ENCODE results near the gene HERC2.
"Not testable (repeated sequence)": the region's sequence is repeated elsewhere in the genome, so short reads cannot be mapped to it uniquely, and the experiment has no call there.

The HERC2 gene

DNA sequence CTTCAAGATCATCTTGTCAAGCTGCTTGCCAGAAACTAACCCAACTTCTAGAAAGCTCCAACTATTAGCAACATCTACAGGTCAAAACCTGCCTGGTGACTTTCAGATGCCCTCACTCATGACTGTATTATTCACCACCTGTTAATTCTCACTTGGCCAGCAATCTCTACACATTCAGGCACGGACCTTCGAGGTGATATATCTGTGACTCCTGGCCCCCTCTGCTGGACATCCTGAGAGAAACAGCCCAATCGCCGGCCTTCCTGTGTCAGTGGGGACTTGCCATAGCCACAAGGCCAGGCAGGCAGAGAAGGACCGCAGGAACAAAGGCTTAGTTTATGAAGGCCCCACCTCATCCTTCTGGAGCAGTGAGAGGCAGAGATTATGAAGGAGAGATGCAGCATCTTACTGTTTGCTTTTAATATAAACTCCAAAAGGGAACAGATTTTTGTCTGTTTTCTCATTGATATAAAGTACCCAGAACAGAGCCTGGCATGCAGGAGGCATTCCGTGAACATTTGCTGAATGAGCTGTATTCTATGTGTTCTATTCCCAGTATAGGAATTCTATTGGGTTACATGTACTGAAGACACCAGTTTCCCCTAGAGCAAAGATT lies 198.5 kb downstream of the HERC2 start:
- no peaks in the 10 kb centered on the region for H3K27me3 ChIP-seq (ENCODE audit: control insufficient read depth, insufficient read depth, low read length)
- no peak overlapping the region for H3K9ac ChIP-seq (ENCODE audit: low read depth, low read length)
- H3K36me3 ChIP-seq (ENCODE audit: insufficient read depth, low read length) = peaks cover 53% of the 10 kb centered on the region
- H3K4me2 ChIP-seq (ENCODE audit: low read length) = no peak overlapping the region
- no peak overlapping the region for H3K4me3 ChIP-seq (ENCODE audit: low read length)
- peaks cover 21% of the 10 kb centered on the region for H3K4me1 ChIP-seq (ENCODE audit: control insufficient read depth, insufficient read depth, low read length)
- H3K9me3 ChIP-seq (replicated peaks; ENCODE audit: low read length) = no peaks in the 10 kb centered on the region

DNA sequence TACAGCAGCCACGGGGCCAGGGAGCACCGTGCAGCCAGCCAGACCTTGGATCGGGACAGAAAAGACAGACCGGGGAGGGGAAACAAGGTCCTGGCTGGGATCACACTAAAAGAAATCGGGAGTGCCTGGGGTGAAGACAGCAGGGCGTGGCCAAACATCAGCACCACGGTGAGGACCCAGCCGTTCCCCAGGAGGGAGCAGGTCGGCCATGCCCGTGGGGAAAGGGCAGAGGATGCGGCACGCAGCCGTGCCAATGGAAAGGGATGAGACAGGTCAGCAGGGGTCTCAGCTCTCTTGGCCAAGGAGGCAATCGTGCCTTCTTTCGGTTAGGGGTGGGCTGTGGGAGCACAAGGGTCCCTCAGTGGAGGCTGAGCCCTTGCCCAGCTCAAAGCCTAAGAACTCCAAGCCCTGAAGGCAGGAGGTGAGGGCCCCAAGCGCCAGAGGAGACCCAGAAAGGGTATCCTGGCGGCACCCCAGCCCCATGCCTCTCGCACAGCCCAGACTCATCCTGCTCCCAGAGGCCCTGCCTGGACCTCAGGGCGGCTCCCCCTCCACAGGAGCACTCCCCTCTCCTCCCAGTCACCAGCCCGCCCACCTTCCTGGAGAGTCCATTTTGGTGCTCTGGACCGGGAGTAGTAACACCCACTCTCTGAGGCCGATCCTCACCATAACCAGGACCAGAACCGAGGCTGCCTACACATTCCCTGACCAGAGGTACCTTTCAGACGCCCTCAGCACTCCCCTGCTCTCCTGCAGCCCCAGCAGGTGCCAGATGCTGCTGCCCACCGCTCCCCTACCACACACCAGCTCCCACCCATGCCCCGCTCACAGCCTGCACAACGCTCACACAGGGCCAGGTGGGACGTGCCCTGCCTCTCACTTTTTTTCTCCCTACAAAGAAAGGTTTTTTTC lies 199.7 kb downstream of the HERC2 start:
- Histone ChIP-seq H3K36me3 (ENCODE audit: insufficient read depth, low read length) (peaks cover 63% of the 10 kb centered on the region), H3K27me3 (ENCODE audit: control insufficient read depth, insufficient read depth, low read length) (no peaks in the 10 kb centered on the region), H3K9ac (ENCODE audit: low read depth, low read length) (no peak overlapping the region), H3K9me3 (replicated peaks; ENCODE audit: low read length) (no peaks in the 10 kb centered on the region), H3K4me1 (ENCODE audit: control insufficient read depth, insufficient read depth, low read length) (peaks cover 11% of the 10 kb centered on the region), H3K4me3 (ENCODE audit: low read length) (no peak overlapping the region), H3K4me2 (ENCODE audit: low read length) (no peak overlapping the region)

DNA sequence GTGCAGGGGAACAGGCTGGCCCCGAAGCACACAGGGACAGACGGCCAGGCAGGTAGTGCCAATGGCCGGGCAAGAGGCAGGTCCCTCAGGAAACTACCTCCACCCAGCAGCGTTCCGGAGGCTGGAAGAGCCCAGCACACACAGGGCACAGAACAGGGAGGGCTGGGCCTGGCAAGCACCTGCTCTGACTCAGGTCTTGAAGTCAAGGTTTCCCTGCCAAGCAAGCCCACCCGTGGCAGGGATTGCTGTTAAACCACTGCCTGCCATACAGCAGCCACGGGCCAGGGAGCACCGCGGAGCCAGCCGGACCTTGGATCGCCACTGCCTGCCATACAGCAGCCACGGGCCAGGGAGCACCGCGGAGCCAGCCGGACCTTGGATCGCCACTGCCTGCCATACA lies 200.4 kb downstream of the HERC2 start:
- H3K9me3 ChIP-seq (replicated peaks; ENCODE audit: low read length); H3K4me2 ChIP-seq (ENCODE audit: low read length); H3K9ac ChIP-seq (ENCODE audit: low read depth, low read length); H3K4me3 ChIP-seq (ENCODE audit: low read length); H3K27me3 ChIP-seq (ENCODE audit: control insufficient read depth, insufficient read depth, low read length): not testable (repeated sequence)
- peaks cover 63% of the 10 kb centered on the region for H3K36me3 ChIP-seq (ENCODE audit: insufficient read depth, low read length)
- peaks cover 11% of the 10 kb centered on the region for H3K4me1 ChIP-seq (ENCODE audit: control insufficient read depth, insufficient read depth, low read length)

GRCh38 chr15:28120359-28120640 lies 201.7 kb downstream of the HERC2 start:
- no peaks in the 10 kb centered on the region for H3K9me3 ChIP-seq (replicated peaks; ENCODE audit: low read length)
- no peak overlapping the region for H3K4me3 ChIP-seq (ENCODE audit: low read length)
- H3K36me3 ChIP-seq (ENCODE audit: insufficient read depth, low read length) = peaks cover 69% of the 10 kb centered on the region
- no peak overlapping the region for H3K4me2 ChIP-seq (ENCODE audit: low read length)
- peaks cover 11% of the 10 kb centered on the region for H3K4me1 ChIP-seq (ENCODE audit: control insufficient read depth, insufficient read depth, low read length)
- no peaks in the 10 kb centered on the region for H3K27me3 ChIP-seq (ENCODE audit: control insufficient read depth, insufficient read depth, low read length)
- no peak overlapping the region for H3K9ac ChIP-seq (ENCODE audit: low read depth, low read length)

DNA sequence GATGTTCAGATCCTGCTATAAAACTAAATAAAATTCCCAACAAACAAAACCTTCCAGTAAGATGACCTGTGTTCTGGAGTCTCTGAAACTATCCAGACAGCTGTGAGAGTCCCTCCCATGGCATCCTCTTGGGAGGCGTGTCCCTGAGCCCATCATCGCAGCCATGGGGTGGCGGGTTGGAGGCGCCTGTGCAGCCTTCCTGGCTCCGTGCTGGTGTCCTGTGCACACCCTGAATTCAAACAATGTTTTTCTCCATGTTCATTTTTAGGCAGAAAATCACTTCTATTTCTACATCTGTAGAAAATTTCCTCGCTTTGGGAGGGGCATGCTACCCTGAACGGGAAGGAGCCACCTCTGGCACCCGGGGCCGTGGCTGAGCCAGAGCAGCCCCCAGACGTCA lies 203.4 kb downstream of the HERC2 start:
- Histone ChIP-seq H3K4me2 (ENCODE audit: low read length) (no peak overlapping the region), H3K4me3 (ENCODE audit: low read length) (no peak overlapping the region), H3K9me3 (replicated peaks; ENCODE audit: low read length) (no peaks in the 10 kb centered on the region), H3K27me3 (ENCODE audit: control insufficient read depth, insufficient read depth, low read length) (no peaks in the 10 kb centered on the region), H3K4me1 (ENCODE audit: control insufficient read depth, insufficient read depth, low read length) (peaks cover 11% of the 10 kb centered on the region), H3K9ac (ENCODE audit: low read depth, low read length) (no peak overlapping the region), H3K36me3 (ENCODE audit: insufficient read depth, low read length) (peaks cover 74% of the 10 kb centered on the region)

GRCh38 chr15:28118083-28118482 lies 203.9 kb downstream of the HERC2 start:
- no peaks in the 10 kb centered on the region for H3K27me3 ChIP-seq (ENCODE audit: control insufficient read depth, insufficient read depth, low read length)
- H3K4me2 ChIP-seq (ENCODE audit: low read length) = no peak overlapping the region
- peaks cover 8% of the 10 kb centered on the region for H3K4me1 ChIP-seq (ENCODE audit: control insufficient read depth, insufficient read depth, low read length)
- peaks cover 75% of the 10 kb centered on the region for H3K36me3 ChIP-seq (ENCODE audit: insufficient read depth, low read length)
- H3K4me3 ChIP-seq (ENCODE audit: low read length) = no peak overlapping the region
- no peak overlapping the region for H3K9ac ChIP-seq (ENCODE audit: low read depth, low read length)
- H3K9me3 ChIP-seq (replicated peaks; ENCODE audit: low read length) = no peaks in the 10 kb centered on the region

DNA sequence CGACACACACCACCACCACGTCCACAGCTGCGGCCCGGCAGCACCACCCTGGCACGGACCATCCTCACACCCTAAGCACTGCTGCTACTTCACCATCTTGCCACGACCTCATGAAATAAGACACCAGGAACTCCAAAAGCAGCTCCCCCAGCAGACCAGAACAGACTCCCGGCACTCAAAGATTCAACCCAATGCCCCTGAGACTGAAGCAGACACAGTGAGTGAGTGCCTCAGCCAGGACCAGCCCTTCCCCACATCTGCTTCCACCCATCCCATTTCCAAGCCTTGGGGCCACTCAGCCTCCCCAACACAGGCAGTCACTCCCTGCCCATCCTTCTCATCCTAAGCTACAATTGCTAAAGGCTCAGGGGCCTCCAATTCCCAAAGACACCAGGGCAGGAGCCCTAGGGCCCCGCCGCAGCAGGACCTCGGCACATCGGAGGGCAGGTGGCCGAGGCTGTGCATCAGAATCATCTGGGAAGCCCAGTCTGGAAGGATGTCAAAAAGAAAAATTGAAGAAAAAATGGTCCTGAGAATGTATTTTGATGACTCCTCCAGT lies 204.5 kb downstream of the HERC2 start:
- Histone ChIP-seq H3K36me3 (ENCODE audit: insufficient read depth, low read length) (peaks cover 75% of the 10 kb centered on the region), H3K9ac (ENCODE audit: low read depth, low read length) (no peak overlapping the region), H3K9me3 (replicated peaks; ENCODE audit: low read length) (no peaks in the 10 kb centered on the region), H3K4me1 (ENCODE audit: control insufficient read depth, insufficient read depth, low read length) (peaks cover 8% of the 10 kb centered on the region), H3K27me3 (ENCODE audit: control insufficient read depth, insufficient read depth, low read length) (no peaks in the 10 kb centered on the region), H3K4me3 (ENCODE audit: low read length) (no peak overlapping the region), H3K4me2 (ENCODE audit: low read length) (no peak overlapping the region)

DNA sequence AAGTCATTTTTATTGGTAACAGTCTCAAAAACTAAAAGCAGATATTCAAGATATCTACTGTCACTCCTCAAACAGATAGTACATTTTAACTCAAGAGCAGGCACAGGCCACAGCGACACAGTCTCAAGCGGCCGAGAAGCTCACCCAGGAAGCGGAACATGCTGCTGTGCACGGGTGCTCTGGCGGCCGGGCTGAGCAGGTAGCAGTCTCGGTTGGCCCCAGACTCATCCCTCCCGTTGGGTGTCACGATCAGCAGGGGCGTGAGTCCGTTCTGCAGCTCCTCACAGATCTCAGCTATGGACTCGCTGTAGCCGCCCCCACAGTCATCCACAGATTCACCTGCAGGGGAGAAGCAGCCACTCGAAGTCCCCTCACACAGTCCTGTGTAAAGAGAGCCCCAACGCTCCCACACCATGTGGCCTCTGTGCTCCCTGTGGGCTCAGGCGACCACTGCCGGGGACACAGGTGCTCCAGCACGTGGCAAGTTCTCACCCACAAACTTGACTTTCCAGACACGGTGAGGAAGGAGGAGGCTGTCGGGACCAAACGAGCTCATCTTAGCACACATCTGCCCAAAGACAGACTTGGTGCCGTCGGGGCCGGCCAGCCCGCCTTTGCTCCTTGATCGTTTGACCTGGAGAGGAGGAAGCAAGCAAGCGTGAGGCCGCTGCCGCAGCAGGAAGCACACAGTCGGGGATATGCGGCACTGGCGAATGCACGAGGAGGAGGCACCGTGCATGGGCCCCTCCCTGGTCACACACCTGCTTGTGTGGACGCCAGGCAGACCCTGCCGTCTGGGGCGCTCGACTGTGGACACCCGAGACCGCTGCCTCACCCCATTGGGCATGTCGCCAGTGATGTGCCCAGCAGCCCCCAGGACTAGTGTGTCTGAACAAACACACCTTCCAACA lies 205.2 kb downstream of the HERC2 start:
- peaks cover 8% of the 10 kb centered on the region for H3K4me1 ChIP-seq (ENCODE audit: control insufficient read depth, insufficient read depth, low read length)
- H3K36me3 ChIP-seq (ENCODE audit: insufficient read depth, low read length) = peaks cover 77% of the 10 kb centered on the region
- no peak overlapping the region for H3K4me3 ChIP-seq (ENCODE audit: low read length)
- H3K4me2 ChIP-seq (ENCODE audit: low read length) = no peak overlapping the region
- H3K27me3 ChIP-seq (ENCODE audit: control insufficient read depth, insufficient read depth, low read length) = no peaks in the 10 kb centered on the region
- H3K9ac ChIP-seq (ENCODE audit: low read depth, low read length) = no peak overlapping the region
- no peaks in the 10 kb centered on the region for H3K9me3 ChIP-seq (replicated peaks; ENCODE audit: low read length)

DNA sequence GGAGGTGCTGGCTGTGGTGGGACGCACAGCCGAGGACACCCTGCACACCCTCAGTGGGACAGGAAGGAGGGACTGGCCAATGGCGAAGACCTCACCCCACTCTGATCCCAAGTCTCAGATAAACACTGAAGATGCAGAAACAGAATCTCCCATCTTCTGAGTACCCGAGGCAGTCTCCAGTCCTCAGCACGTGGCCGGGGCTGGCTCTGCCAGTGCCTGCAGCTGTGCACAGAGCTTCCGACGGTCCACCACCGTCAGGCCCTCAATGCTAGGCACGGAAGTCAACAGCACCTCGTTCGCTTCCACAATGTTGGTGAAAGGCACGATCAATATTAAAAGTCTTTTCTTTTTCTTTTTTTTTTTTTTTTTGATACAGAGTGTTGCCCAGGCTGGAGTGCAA lies 206.1 kb downstream of the HERC2 start:
- H3K9ac ChIP-seq (ENCODE audit: low read depth, low read length) = no peak overlapping the region
- peaks cover 79% of the 10 kb centered on the region for H3K36me3 ChIP-seq (ENCODE audit: insufficient read depth, low read length)
- H3K27me3 ChIP-seq (ENCODE audit: control insufficient read depth, insufficient read depth, low read length) = no peaks in the 10 kb centered on the region
- no peak overlapping the region for H3K4me2 ChIP-seq (ENCODE audit: low read length)
- H3K4me3 ChIP-seq (ENCODE audit: low read length) = no peak overlapping the region
- no peaks in the 10 kb centered on the region for H3K9me3 ChIP-seq (replicated peaks; ENCODE audit: low read length)
- peaks cover 8% of the 10 kb centered on the region for H3K4me1 ChIP-seq (ENCODE audit: control insufficient read depth, insufficient read depth, low read length)

- Histone ChIP-seq H3K36me3 (ENCODE audit: insufficient read depth, low read length) (peaks cover 71% of the 10 kb centered on the region), H3K27me3 (ENCODE audit: control insufficient read depth, insufficient read depth, low read length) (no peaks in the 10 kb centered on the region), H3K4me3 (ENCODE audit: low read length) (no peak overlapping the region), H3K4me1 (ENCODE audit: control insufficient read depth, insufficient read depth, low read length) (peaks cover 6% of the 10 kb centered on the region), H3K9me3 (replicated peaks; ENCODE audit: low read length) (no peaks in the 10 kb centered on the region), H3K4me2 (ENCODE audit: low read length) (no peak overlapping the region), H3K9ac (ENCODE audit: low read depth, low read length) (no peak overlapping the region)
Measured at GRCh38 chr15:28114721-28115622, 207.0 kb downstream of the HERC2 start.
